GM18508 (cell line): ENCODE results near the gene BRSK2.

Experiments used
- ATAC-seq: cut with Tn5 transposase; IDR thresholded peaks from one replicate; pipeline ENCODE4 v1.9.1; 2021; ENCODE audit warnings: moderate number of reproducible peaks; ENCODE audit not compliant: insufficient read depth, unreplicated experiment

The BRSK2 gene

GRCh38 chr11:1447845-1448825, 58.4 kb downstream of the BRSK2 start:
- no peak for ATAC-seq

- no peak for ATAC-seq
Observed at GRCh38 chr11:1448882-1449281, 59.1 kb downstream of the BRSK2 start.

GRCh38 chr11:1449490-1450243, 59.9 kb downstream of the BRSK2 start:
- ATAC-seq: no peak

GRCh38 chr11:1450344-1450875, 60.7 kb downstream of the BRSK2 start:
- ATAC-seq: no peak

- no peak for ATAC-seq
Observed at GRCh38 chr11:1450949-1451710, 61.4 kb downstream of the BRSK2 start.

- ATAC-seq: no peak
Observed at GRCh38 chr11:1451781-1452470, 62.2 kb downstream of the BRSK2 start.

- no peak for ATAC-seq
Observed at GRCh38 chr11:1452744-1453143, 63.0 kb downstream of the BRSK2 start.

- ATAC-seq: no peak
Observed at GRCh38 chr11:1453611-1454034, 63.9 kb downstream of the BRSK2 start.

- ATAC-seq: no peak
Observed at GRCh38 chr11:1454576-1454975, 64.8 kb downstream of the BRSK2 start.

GRCh38 chr11:1455032-1455762, 65.5 kb downstream of the BRSK2 start:
- ATAC-seq: no peak

GRCh38 chr11:1455763-1456060, 66.0 kb downstream of the BRSK2 start:
- no peak for ATAC-seq

- ATAC-seq: no peak
Observed at GRCh38 chr11:1456176-1456575, 66.4 kb downstream of the BRSK2 start.

GRCh38 chr11:1456596-1457325, 67.0 kb downstream of the BRSK2 start:
- ATAC-seq: no peak

GRCh38 chr11:1457326-1457680, 67.6 kb downstream of the BRSK2 start:
- ATAC-seq: no peak

GRCh38 chr11:1457856-1458255, 68.1 kb downstream of the BRSK2 start:
- no peak for ATAC-seq

GRCh38 chr11:1458340-1459218, 68.8 kb downstream of the BRSK2 start:
- ATAC-seq: no peak

- no peak for ATAC-seq
Observed at GRCh38 chr11:1459219-1459575, 69.5 kb downstream of the BRSK2 start.
